ENCODE results near the gene NAV2.

- TF ChIP-seq POLR2A (IDR thresholded peaks at IDR 0.05), result no peak
- no peak for TF ChIP-seq CTCF (IDR thresholded peaks at IDR 0.05)
These were observed 21.5 kb downstream of the NAV2 start for GRCh38 chr11:19734171-19734570.
